Mucosa of descending colon (tissue), 3 donors: ENCODE data around the gene CRYAB. TPM values are rescaled to one million over a fixed set of nuclear protein-coding genes. Genes with fewer than 3 reads are reported as not detected.

ENCODE experiments used
- ATAC-seq: fragments of 200-7000 bp; cut with Tn5 transposase; one replicate; pipeline ENCODE4 v1.9.1; 2020; ENCODE audit warnings: mild to moderate bottlenecking, moderate library complexity
- DNase-seq, 3 donors: peaks; one replicate each; pipeline ENCODE4 v3.0.0-alpha.2; 2020
- H3K36me3 ChIP-seq: fragments of 200-600 bp; one replicate; pipeline ENCODE4 v1.8.0; 2021; ENCODE audit warnings: low read depth, mild to moderate bottlenecking
- H3K4me1 ChIP-seq: fragments of 200-600 bp; one replicate; pipeline ENCODE4 v1.8.0; 2021; ENCODE audit warnings: low read depth, mild to moderate bottlenecking
- H3K4me3 ChIP-seq: fragments of 200-600 bp; one replicate; pipeline ENCODE4 v1.8.0; 2021; ENCODE audit warnings: mild to moderate bottlenecking
- H3K9me3 ChIP-seq: fragments of 200-600 bp; one replicate; pipeline ENCODE4 v1.8.0; 2021; ENCODE audit warnings: mild to moderate bottlenecking
- intact Hi-C, 2 donors: fragments of 100-400 bp; cut with DNase I in 1 of 2; cut with micrococcal nuclease in 1 of 2; formaldehyde crosslinking; loops; one replicate each; pipeline versions ENCODE4 v1.11.0 to v1.11.1; 2022; cut with DNase I, micrococcal nuclease
- total RNA-seq, 3 donors: library from RNA; stranded (reverse); fragmentation: NEBNext Ultra II Directional in 2 of 3; extraction: Animal tissue kit (Norgen Biotek cat#: 25700) in 2 of 3; gene quantifications; one replicate each; pipeline versions ENCODE4 v1.2.1 to v1.2.4, GENCODE V29; 2021 to 2023
- TF ChIP-seq, protein P1 (sequence below): fragments of 200-600 bp; IDR thresholded peaks from one replicate; pipeline ENCODE4 v1.8.0; 2022; ENCODE audit warnings: antibody characterized with exemption, mild to moderate bottlenecking
- donor health status: DM: no; HTN: no; CAD: no; lungs with moderate emphysema.
- donor health status: DM: no; HTN: no; CAD: no.
- donor health status: DM: no; HTN: yes; CAD: no.

Gene CRYAB
- total RNA-seq, 3 donors from 2014 or later: 13.8 to 331 (median 30.7) TPM

DNA sequence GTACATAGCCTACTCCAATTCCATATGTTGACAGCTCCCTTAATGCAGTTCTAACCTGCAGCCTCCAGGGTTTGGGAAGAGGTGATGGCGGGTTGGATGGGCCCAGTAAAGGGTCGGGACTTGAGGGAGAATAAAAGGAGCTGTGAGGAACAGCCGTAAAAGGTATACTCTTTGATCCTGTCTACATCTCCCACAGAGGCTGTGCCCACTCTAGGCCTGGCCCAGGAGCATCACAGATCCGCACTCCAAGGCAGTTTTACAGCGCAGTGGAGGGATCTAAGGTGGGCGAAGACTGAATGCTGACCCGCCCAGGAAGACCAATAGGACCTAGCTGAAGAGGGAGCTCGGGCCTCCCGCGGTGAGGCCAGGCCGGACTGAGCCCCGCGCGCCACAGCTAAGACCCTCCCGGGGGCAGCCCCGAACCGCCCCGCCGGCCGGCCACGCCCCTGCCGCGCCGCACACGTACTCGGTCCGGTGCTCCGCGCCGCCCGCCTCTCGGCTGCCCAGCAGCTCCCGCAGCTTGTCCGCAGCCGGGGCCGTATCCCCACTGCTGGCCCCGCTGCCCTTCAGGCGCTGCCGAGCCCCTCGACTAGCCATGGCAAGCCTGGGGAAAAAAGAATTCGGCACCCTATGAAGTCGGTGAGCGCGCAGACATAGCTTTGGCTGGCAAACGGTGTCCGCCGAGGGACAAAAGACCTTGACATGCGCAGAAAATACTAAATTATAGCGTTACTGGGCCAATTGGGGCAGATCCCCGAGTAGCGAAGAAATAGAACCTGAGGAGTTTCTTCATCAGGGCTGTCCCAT lies 40.5 kb downstream of the CRYAB start, which contains the start of gene ALG9:
TSS of gene ALG9 (minus strand) at position 696 of the 807 bp plus-strand sequence. CDS start at position 597, 99 bp downstream.
- ATAC-seq (peak; percentile 92), DNase-seq (peak; percentile 83 to 92 (median 90))
- peak within 1 kb of the TSS; percentile 88 for H3K4me3 ChIP-seq
- H3K9me3 ChIP-seq: no peaks in the 10 kb centered on the region
- H3K4me1 ChIP-seq: peaks cover 11% of the 10 kb centered on the region
- H3K36me3 ChIP-seq: no peaks in the 10 kb centered on the region
- TF ChIP-seq, protein P1, sequence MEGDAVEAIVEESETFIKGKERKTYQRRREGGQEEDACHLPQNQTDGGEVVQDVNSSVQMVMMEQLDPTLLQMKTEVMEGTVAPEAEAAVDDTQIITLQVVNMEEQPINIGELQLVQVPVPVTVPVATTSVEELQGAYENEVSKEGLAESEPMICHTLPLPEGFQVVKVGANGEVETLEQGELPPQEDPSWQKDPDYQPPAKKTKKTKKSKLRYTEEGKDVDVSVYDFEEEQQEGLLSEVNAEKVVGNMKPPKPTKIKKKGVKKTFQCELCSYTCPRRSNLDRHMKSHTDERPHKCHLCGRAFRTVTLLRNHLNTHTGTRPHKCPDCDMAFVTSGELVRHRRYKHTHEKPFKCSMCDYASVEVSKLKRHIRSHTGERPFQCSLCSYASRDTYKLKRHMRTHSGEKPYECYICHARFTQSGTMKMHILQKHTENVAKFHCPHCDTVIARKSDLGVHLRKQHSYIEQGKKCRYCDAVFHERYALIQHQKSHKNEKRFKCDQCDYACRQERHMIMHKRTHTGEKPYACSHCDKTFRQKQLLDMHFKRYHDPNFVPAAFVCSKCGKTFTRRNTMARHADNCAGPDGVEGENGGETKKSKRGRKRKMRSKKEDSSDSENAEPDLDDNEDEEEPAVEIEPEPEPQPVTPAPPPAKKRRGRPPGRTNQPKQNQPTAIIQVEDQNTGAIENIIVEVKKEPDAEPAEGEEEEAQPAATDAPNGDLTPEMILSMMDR: no peak
- intact Hi-C loops: no loop called here

DNA sequence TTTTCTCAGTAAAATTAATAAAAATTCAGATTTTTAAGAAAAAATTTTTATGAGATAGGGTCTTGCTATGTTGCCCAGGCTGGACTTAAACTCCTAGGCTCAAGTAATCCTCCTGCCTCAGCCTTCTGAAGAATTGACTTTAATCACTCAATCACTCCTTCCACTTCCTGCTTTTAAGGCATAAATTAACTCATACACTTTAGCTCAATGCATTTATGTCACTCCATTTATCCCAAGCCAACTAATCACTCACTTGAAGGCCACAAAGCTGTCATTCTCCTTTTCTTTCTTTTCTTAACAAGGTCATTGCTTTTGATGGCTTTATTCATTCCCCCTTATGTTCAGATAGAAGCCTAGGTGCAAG lies 41.1 kb downstream of the CRYAB start:
- peak; percentile 16 for ATAC-seq
- intact Hi-C loops: no loop called here
- Histone ChIP-seq H3K36me3 (no peaks in the 10 kb centered on the region), H3K9me3 (no peaks in the 10 kb centered on the region), H3K4me1 (peaks cover 11% of the 10 kb centered on the region), H3K4me3 (no peak overlapping the region)
- no peak for DNase-seq
- TF ChIP-seq, protein P1: no peak

DNA sequence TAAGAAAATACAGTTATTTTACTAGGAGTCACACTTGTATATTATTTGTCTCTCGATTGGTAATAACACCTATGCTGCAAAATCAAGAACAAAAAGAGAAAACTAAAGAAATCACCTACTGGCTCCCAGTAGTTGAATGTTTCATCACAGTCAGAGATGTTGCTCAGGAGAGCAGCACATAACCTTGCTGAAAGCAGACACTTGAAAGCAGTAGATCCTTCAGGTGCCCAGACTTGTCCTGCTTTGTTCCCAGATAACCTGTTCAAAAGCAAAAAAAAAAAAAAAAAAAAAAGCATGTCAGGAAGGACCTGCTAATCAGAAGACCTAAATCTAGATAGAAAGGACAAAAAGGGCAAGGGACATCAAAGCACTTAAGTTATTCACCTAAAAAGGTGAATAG lies 41.5 kb downstream of the CRYAB start:
- H3K4me3 ChIP-seq: no peak overlapping the region
- TF ChIP-seq, protein P1: no peak
- intact Hi-C loops: no loop called here
- DNase-seq: no peak
- H3K36me3 ChIP-seq: no peaks in the 10 kb centered on the region
- peaks cover 11% of the 10 kb centered on the region for H3K4me1 ChIP-seq
- no peaks in the 10 kb centered on the region for H3K9me3 ChIP-seq
- no peak for ATAC-seq

DNA sequence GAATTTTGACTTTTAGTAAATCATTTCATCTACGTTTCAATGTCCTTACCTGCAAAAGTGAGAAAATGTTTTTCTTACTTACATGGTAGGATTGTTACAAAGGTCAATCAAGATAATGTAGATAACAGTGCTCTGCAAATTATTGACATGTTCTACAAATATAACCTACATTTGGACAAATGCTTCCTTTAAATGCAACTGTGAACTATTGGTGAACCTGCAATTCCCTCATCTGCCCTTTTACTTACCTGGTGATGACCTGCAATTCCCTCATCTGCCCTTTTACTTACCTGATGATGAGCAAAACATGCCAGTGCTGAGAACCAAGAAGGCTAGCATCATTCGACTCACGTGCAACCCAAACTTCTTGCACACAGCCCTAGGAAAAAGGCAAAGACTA lies 51.3 kb downstream of the CRYAB start:
- H3K9me3 ChIP-seq: no peaks in the 10 kb centered on the region
- ATAC-seq (peak; percentile 43), DNase-seq (no peak)
- no peaks in the 10 kb centered on the region for H3K4me1 ChIP-seq
- no peaks in the 10 kb centered on the region for H3K36me3 ChIP-seq
- intact Hi-C loops: no loop called here
- TF ChIP-seq, protein P1: no peak
- H3K4me3 ChIP-seq: no peak overlapping the region

Other genes starting within 250 kb of the CRYAB start
- gene PPP2R1B, start 145.4 kb downstream of the CRYAB start, total RNA-seq: 10 to 100 TPM; 28.5 to 48.5 (median 47.0) TPM
- 10 to 100 TPM; 16.7 to 29.3 (median 21.1) TPM for gene ALG9, start 40.2 kb downstream of the CRYAB start, total RNA-seq
- 1 to 10 TPM; 1.7 to 2.7 (median 2.3) TPM for gene FDXACB1, start 32.6 kb downstream of the CRYAB start, total RNA-seq
- gene CFAP68, start 32.2 kb downstream of the CRYAB start, total RNA-seq: 10 to 100 TPM; 12.2 to 26.4 (median 19.1) TPM
- gene HSPB2, start 964 bp upstream of the CRYAB start, total RNA-seq: 1 to 10 TPM in 2 of 3 donors, not detected in 1; 1.4 to 4.8 TPM
- gene C11orf52, start 7.1 kb upstream of the CRYAB start, total RNA-seq: 10 to 100 TPM in 1 of 3 donors, 1 to 10 TPM in 2; 3.2 to 12.8 (median 7.7) TPM
- 10 to 100 TPM; 11.1 to 61.8 (median 11.7) TPM for gene DIXDC1, start 25.6 kb upstream of the CRYAB start, total RNA-seq
- 10 to 100 TPM; 51.1 to 54.2 (median 51.4) TPM for gene DLAT, start 113.6 kb upstream of the CRYAB start, total RNA-seq
- gene PIH1D2, start 162.2 kb upstream of the CRYAB start, total RNA-seq: 1 to 10 TPM in 2 of 3 donors, under 1 TPM in 1; 0.65 to 2.4 (median 1.5) TPM
- 10 to 100 TPM; 14.6 to 17.4 (median 16.2) TPM for gene NKAPD1, start 162.5 kb upstream of the CRYAB start, total RNA-seq
- 10 to 100 TPM; 37.9 to 56.5 (median 42.7) TPM for gene TIMM8B, start 175.0 kb upstream of the CRYAB start, total RNA-seq
- 100 to 1,000 TPM; 185 to 312 (median 202) TPM for gene SDHD, start 175.1 kb upstream of the CRYAB start, total RNA-seq